SK-N-SH treated with all-trans-retinoic acid at 6 μM for 48 hours (cell line): Measurements from ENCODE around the gene GNG2.

Source experiments
- ATAC-seq: fragments of 200-7000 bp; cut with Tn5 transposase; 3 replicates; pipeline ENCODE4 v1.9.1; 2020; ENCODE audit warnings: mild to moderate bottlenecking, moderate library complexity
- ARNTL ChIP-seq: fragments of 450-650 bp; formaldehyde crosslinking; IDR thresholded peaks from 2 replicates; pipeline ENCODE4 v1.5.0; 2020; ENCODE audit warnings: low read depth, mild to moderate bottlenecking, moderate library complexity, borderline replicate concordance
- BACH2 ChIP-seq: fragments of 250-450 bp; sonication (Bioruptor Pico); IDR thresholded peaks from 2 replicates; pipeline ENCODE4 v1.9.0; 2021; ENCODE audit warnings: mild to moderate bottlenecking, borderline replicate concordance
- CSDC2 ChIP-seq: fragments of 250-450 bp; sonication (Bioruptor Pico); IDR thresholded peaks from 2 replicates; pipeline ENCODE4 v1.5.0; 2020; ENCODE audit warnings: mild to moderate bottlenecking, moderate library complexity
- ESRRG ChIP-seq: fragments of 250-450 bp; sonication (Bioruptor Pico); IDR thresholded peaks from 2 replicates; pipeline ENCODE4 v1.6.1; 2021; ENCODE audit warnings: mild to moderate bottlenecking
- GLIS3 ChIP-seq: fragments of 250-450 bp; sonication (Bioruptor Pico); IDR thresholded peaks from 2 replicates; pipeline ENCODE4 v1.5.0; 2020; ENCODE audit warnings: mild to moderate bottlenecking, moderate library complexity
- ISL1 ChIP-seq: fragments of 250-450 bp; sonication (Bioruptor Pico); IDR thresholded peaks from 2 replicates; pipeline ENCODE4 v2.1.2; 2022; ENCODE audit warnings: mild to moderate bottlenecking, moderate library complexity
- OSR1 ChIP-seq: fragments of 250-450 bp; sonication (Bioruptor Pico); IDR thresholded peaks from 2 replicates; pipeline ENCODE4 v1.8.0; 2022; ENCODE audit warnings: moderate library complexity, mild to moderate bottlenecking, inconsistent platforms
- PATZ1 ChIP-seq: fragments of 250-450 bp; sonication (Bioruptor Pico); IDR thresholded peaks from 2 replicates; pipeline ENCODE4 v1.8.0; 2020; ENCODE audit warnings: mild to moderate bottlenecking, moderate library complexity, borderline replicate concordance
- PPARA ChIP-seq: fragments of 250-450 bp; sonication (Bioruptor Pico); IDR thresholded peaks from 2 replicates; pipeline ENCODE4 v1.5.0; 2020; ENCODE audit warnings: mild to moderate bottlenecking, borderline replicate concordance
- RARB ChIP-seq: fragments of 250-450 bp; sonication (Bioruptor Pico); IDR thresholded peaks from 2 replicates; pipeline ENCODE4 v1.8.0; 2021; ENCODE audit warnings: mild to moderate bottlenecking, moderate library complexity
- SNAI2 ChIP-seq: fragments of 250-450 bp; sonication (Bioruptor Pico); IDR thresholded peaks from 2 replicates; pipeline ENCODE4 v1.5.0; 2020; ENCODE audit warnings: mild to moderate bottlenecking, moderate library complexity
- TCF4 ChIP-seq: fragments of 250-450 bp; sonication (Bioruptor Pico); IDR thresholded peaks from 2 replicates; pipeline ENCODE4 v1.8.0; 2021; ENCODE audit warnings: mild to moderate bottlenecking, moderate library complexity, borderline replicate concordance
- TOX ChIP-seq: fragments of 250-450 bp; sonication (Bioruptor Pico); IDR thresholded peaks from 2 replicates; pipeline ENCODE4 v1.8.0; 2021; ENCODE audit warnings: mild to moderate bottlenecking, moderate library complexity, borderline replicate concordance
- ZC3H10 ChIP-seq: fragments of 250-450 bp; sonication (Bioruptor Pico); IDR thresholded peaks from 2 replicates; pipeline ENCODE4 v1.5.1; 2021; ENCODE audit warnings: mild to moderate bottlenecking, moderate library complexity
- ZFP30 ChIP-seq: fragments of 450-650 bp; formaldehyde crosslinking; IDR thresholded peaks from 2 replicates; pipeline ENCODE4 v1.5.0; 2022; ENCODE audit warnings: mild to moderate bottlenecking, moderate library complexity
- ZNF565 ChIP-seq: fragments of 450-650 bp; formaldehyde crosslinking; conservative IDR thresholded peaks from 2 replicates; pipeline ENCODE4 v1.5.0; 2020; ENCODE audit warnings: low read depth, mild to moderate bottlenecking, moderate library complexity
- ZNF70 ChIP-seq: fragments of 450-650 bp; formaldehyde crosslinking; IDR thresholded peaks from 2 replicates; pipeline ENCODE4 v1.5.0; 2020; ENCODE audit warnings: mild to moderate bottlenecking, moderate library complexity
- ZNF8 ChIP-seq: fragments of 450-650 bp; formaldehyde crosslinking; IDR thresholded peaks from 2 replicates; pipeline ENCODE4 v1.5.0; 2020; ENCODE audit warnings: mild to moderate bottlenecking, moderate library complexity
- TF ChIP-seq, protein P1 (sequence below): fragments of 250-450 bp; sonication (Bioruptor Pico); IDR thresholded peaks from 2 replicates; pipeline ENCODE4 v1.8.0; 2021; ENCODE audit warnings: low read depth, mild to moderate bottlenecking, moderate library complexity, borderline replicate concordance
- TF ChIP-seq, protein P2 (sequence below): fragments of 250-450 bp; sonication (Bioruptor Pico); IDR thresholded peaks from 2 replicates; pipeline ENCODE4 v1.5.0; 2020; ENCODE audit warnings: mild to moderate bottlenecking, moderate library complexity
- TF ChIP-seq, protein P3 (sequence below): fragments of 250-450 bp; sonication (Bioruptor Pico); IDR thresholded peaks from 2 replicates; pipeline ENCODE4 v1.5.1; 2020; ENCODE audit warnings: low read depth, mild to moderate bottlenecking, moderate library complexity

The GNG2 gene

GRCh38 chr14:51871846-51872245 is 11.4 kb downstream of the GNG2 start:
- no peak for TF ChIP-seq OSR1
- no peak for TF ChIP-seq ESRRG
- ATAC-seq, result no peak

- peak; percentile 48 for ATAC-seq
- TF ChIP-seq RARB (CRISPR knock-in tag), result no peak
- no peak for TF ChIP-seq ZC3H10 (CRISPR knock-in tag)
- TF ChIP-seq ZNF565, result no peak
- TF ChIP-seq PPARA, result no peak
- TF ChIP-seq TCF4 (CRISPR knock-in tag), result no peak
- TF ChIP-seq BACH2, result no peak
- TF ChIP-seq ZNF70 (CRISPR knock-in tag), result no peak
- no peak for TF ChIP-seq CSDC2 (CRISPR knock-in tag)
Observed at GRCh38 chr14:51872396-51872795, 12.0 kb downstream of the GNG2 start.

- peak; percentile 85 for ATAC-seq
- TF ChIP-seq GLIS3 (CRISPR knock-in tag) (no peak), ZFP30 (no peak)
Observed at GRCh38 chr14:51873221-51873893, 12.9 kb downstream of the GNG2 start.

GRCh38 chr14:51877810-51878209 is 17.4 kb downstream of the GNG2 start:
- TF ChIP-seq PPARA, result no peak
- TF ChIP-seq SNAI2 (CRISPR knock-in tag), result no peak
- no peak for TF ChIP-seq GLIS3 (CRISPR knock-in tag)
- TF ChIP-seq ARNTL, result no peak
- TF ChIP-seq TCF4 (CRISPR knock-in tag), result no peak
- no peak for TF ChIP-seq BACH2
- no peak for TF ChIP-seq ESRRG
- TF ChIP-seq, protein P1, sequence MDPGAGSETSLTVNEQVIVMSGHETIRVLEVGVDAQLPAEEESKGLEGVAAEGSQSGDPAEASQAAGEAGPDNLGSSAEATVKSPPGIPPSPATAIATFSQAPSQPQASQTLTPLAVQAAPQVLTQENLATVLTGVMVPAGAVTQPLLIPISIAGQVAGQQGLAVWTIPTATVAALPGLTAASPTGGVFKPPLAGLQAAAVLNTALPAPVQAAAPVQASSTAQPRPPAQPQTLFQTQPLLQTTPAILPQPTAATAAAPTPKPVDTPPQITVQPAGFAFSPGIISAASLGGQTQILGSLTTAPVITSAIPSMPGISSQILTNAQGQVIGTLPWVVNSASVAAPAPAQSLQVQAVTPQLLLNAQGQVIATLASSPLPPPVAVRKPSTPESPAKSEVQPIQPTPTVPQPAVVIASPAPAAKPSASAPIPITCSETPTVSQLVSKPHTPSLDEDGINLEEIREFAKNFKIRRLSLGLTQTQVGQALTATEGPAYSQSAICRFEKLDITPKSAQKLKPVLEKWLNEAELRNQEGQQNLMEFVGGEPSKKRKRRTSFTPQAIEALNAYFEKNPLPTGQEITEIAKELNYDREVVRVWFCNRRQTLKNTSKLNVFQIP, result no peak
- no peak for TF ChIP-seq ZC3H10 (CRISPR knock-in tag)
- TF ChIP-seq, protein P2, sequence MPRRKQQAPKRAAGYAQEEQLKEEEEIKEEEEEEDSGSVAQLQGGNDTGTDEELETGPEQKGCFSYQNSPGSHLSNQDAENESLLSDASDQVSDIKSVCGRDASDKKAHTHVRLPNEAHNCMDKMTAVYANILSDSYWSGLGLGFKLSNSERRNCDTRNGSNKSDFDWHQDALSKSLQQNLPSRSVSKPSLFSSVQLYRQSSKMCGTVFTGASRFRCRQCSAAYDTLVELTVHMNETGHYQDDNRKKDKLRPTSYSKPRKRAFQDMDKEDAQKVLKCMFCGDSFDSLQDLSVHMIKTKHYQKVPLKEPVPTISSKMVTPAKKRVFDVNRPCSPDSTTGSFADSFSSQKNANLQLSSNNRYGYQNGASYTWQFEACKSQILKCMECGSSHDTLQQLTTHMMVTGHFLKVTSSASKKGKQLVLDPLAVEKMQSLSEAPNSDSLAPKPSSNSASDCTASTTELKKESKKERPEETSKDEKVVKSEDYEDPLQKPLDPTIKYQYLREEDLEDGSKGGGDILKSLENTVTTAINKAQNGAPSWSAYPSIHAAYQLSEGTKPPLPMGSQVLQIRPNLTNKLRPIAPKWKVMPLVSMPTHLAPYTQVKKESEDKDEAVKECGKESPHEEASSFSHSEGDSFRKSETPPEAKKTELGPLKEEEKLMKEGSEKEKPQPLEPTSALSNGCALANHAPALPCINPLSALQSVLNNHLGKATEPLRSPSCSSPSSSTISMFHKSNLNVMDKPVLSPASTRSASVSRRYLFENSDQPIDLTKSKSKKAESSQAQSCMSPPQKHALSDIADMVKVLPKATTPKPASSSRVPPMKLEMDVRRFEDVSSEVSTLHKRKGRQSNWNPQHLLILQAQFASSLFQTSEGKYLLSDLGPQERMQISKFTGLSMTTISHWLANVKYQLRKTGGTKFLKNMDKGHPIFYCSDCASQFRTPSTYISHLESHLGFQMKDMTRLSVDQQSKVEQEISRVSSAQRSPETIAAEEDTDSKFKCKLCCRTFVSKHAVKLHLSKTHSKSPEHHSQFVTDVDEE (CRISPR knock-in tag), result no peak
- TF ChIP-seq ZNF8 (CRISPR knock-in tag), result no peak
- TF ChIP-seq ZNF70 (CRISPR knock-in tag), result no peak
- no peak for TF ChIP-seq ISL1 (CRISPR knock-in tag)
- TF ChIP-seq ZFP30, result no peak
- TF ChIP-seq PATZ1 (CRISPR knock-in tag), result no peak
- TF ChIP-seq RARB (CRISPR knock-in tag), result no peak
- TF ChIP-seq OSR1, result no peak
- no peak for TF ChIP-seq TOX (CRISPR knock-in tag)
- TF ChIP-seq, protein P3, sequence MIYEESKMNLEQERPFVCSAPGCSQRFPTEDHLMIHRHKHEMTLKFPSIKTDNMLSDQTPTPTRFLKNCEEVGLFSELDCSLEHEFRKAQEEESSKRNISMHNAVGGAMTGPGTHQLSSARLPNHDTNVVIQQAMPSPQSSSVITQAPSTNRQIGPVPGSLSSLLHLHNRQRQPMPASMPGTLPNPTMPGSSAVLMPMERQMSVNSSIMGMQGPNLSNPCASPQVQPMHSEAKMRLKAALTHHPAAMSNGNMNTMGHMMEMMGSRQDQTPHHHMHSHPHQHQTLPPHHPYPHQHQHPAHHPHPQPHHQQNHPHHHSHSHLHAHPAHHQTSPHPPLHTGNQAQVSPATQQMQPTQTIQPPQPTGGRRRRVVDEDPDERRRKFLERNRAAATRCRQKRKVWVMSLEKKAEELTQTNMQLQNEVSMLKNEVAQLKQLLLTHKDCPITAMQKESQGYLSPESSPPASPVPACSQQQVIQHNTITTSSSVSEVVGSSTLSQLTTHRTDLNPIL (CRISPR knock-in tag), result no peak
- no peak for TF ChIP-seq CSDC2 (CRISPR knock-in tag)
- no peak for ATAC-seq

DNA sequence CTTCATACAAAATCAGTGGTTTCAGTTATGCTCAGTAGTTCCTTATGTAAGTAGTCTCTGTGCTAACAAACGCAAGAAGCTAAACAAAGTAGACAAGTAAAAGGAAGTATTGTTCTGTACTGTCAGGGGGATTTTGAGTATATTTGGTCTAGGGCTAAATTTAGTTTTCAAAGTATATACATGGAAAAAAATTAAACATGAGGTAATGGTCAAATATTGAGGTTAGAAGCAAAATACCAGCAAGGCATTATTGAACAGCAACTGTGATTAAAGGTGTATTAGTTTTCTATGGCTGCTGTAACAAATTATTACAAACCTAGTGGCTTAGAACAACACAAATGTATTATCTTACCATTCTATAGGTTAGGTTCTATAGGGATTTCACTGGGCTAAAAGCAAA is 18.8 kb downstream of the GNG2 start:
- no peak for ATAC-seq
- no peak for TF ChIP-seq ESRRG
